BLaER1 treated with 17β-estradiol and CSF1 and Interleukin-3, amounts not matched to agents 10 nM and 100 nM (cell line): ENCODE measurements around the gene CERS1.

Source experiments
- H3K27ac ChIP-seq, 11 experiments: shearing (Covaris generic); formaldehyde crosslinking; 2 replicates each; pipeline ENCODE4 v1.8.1; 2022
- H3K27me3 ChIP-seq, 11 experiments: shearing (Covaris generic); formaldehyde crosslinking; 2 replicates each; pipeline ENCODE4 v1.8.1; 2022
- H3K36me3 ChIP-seq, 11 experiments: shearing (Covaris generic); formaldehyde crosslinking; 2 replicates each; pipeline ENCODE4 v1.8.1; 2022
- H3K4me1 ChIP-seq, 10 experiments: shearing (Covaris generic); formaldehyde crosslinking; 2 replicates each; pipeline ENCODE4 v1.8.1; 2022
- H3K4me2 ChIP-seq, 11 experiments: shearing (Covaris generic); formaldehyde crosslinking; 2 replicates each; pipeline ENCODE4 v1.8.1; 2022
- H3K4me3 ChIP-seq, 10 experiments: shearing (Covaris generic); formaldehyde crosslinking; 2 replicates each; pipeline ENCODE4 v1.8.1; 2022
- H3K9ac ChIP-seq, 11 experiments: shearing (Covaris generic); formaldehyde crosslinking; 2 replicates each; pipeline ENCODE4 v1.8.1; 2022
- H3K9me3 ChIP-seq, 11 experiments: shearing (Covaris generic); formaldehyde crosslinking; replicated peaks in 1 of 11; 2 replicates each; pipeline ENCODE4 v1.8.1; 2022
- H4K20me1 ChIP-seq, 11 experiments: shearing (Covaris generic); formaldehyde crosslinking; 2 replicates each; pipeline ENCODE4 v1.8.1; 2022
- Cebpa-rat ChIP-seq, 11 experiments: shearing (Covaris generic); IDR thresholded peaks; 2 replicates each; pipeline ENCODE4 v1.8.1; 2022

The CERS1 gene

GRCh38 chr19:18895824-18896341 lies at the start of gene CERS1:
Gene CERS1, minus strand, starts transcription at chr19:18896158. Its CDS starts 86 bp downstream, at chr19:18896072.
- Histone ChIP-seq H3K4me2 (peak within 1 kb of the TSS; percentile 65 to 81 (median 74)), H3K36me3 (peaks cover 19 to 26% (median 21%) of the 10 kb centered on the region in 11 experiments), H3K27ac (no peak within 1 kb of the TSS), H3K27me3 (peaks cover 57 to 76% (median 71%) of the 10 kb centered on the region in 11 experiments), H3K4me3 (peak within 1 kb of the TSS; percentile 21 to 57 (median 43); a peak in 17 of 20 replicates), H3K9me3 (no peaks in the 10 kb centered on the region), H3K9ac (0 out of 22 replicates have a peak within 1 kb of the TSS, but pooled peaks of 2 of the 11 experiments have one; percentile 6 to 39), H4K20me1 (peaks cover 10 to 74% (median 56%) of the 10 kb centered on the region in 11 experiments; a peak in 19 of 22 replicates), H3K4me1 (peaks cover 17 to 37% (median 29%) of the 10 kb centered on the region in 10 experiments; a peak in 18 of 20 replicates)
- no peak for TF ChIP-seq Cebpa-rat (IDR thresholded peaks at IDR 0.05)

GRCh38 chr19:18945297-18945696 lies 49.3 kb upstream of the CERS1 start:
- no peak for TF ChIP-seq Cebpa-rat (IDR thresholded peaks at IDR 0.05)
- H3K4me3 ChIP-seq: no peak overlapping the region
- no peak overlapping the region for H3K27ac ChIP-seq
- H3K9me3 ChIP-seq: no peaks in the 10 kb centered on the region
- H4K20me1 ChIP-seq: no peaks in the 10 kb centered on the region; a peak in 1 of 22 replicates
- H3K27me3 ChIP-seq: no peaks in the 10 kb centered on the region
- peaks cover 0 to 48% (median 0%) of the 10 kb centered on the region in 11 experiments; a peak in 7 of 22 replicates for H3K36me3 ChIP-seq
- H3K4me1 ChIP-seq: peaks cover 6 to 42% (median 9%) of the 10 kb centered on the region in 10 experiments
- no peak overlapping the region for H3K9ac ChIP-seq
- no peak overlapping the region for H3K4me2 ChIP-seq

- H3K9ac ChIP-seq: 0 out of 22 replicates have a peak overlapping the region, but pooled peaks of 1 of the 11 experiments have one; percentile 1
- no peak overlapping the region for H3K4me3 ChIP-seq
- H3K9me3 ChIP-seq: no peaks in the 10 kb centered on the region
- peaks cover 0 to 42% (median 5%) of the 10 kb centered on the region in 11 experiments; a peak in 12 of 22 replicates for H3K36me3 ChIP-seq
- peaks cover 0 to 13% (median 10%) of the 10 kb centered on the region in 11 experiments; a peak in 12 of 22 replicates for H4K20me1 ChIP-seq
- no peak overlapping the region for H3K4me2 ChIP-seq
- no peak overlapping the region for H3K27ac ChIP-seq
- H3K27me3 ChIP-seq: no peaks in the 10 kb centered on the region
- peaks cover 17 to 39% (median 22%) of the 10 kb centered on the region in 10 experiments for H3K4me1 ChIP-seq
- no peak for TF ChIP-seq Cebpa-rat (IDR thresholded peaks at IDR 0.05)
These were observed 47.5 kb upstream of the CERS1 start for GRCh38 chr19:18943465-18943864.

GRCh38 chr19:18942692-18943091 lies 46.7 kb upstream of the CERS1 start:
- Histone ChIP-seq H3K4me2 (peak overlapping the region in 2 of 11 experiments; percentile 91 to 94; a peak in 3 of 22 replicates), H4K20me1 (peaks cover 0 to 19% (median 14%) of the 10 kb centered on the region in 11 experiments; a peak in 12 of 22 replicates), H3K9ac (no peak overlapping the region), H3K4me1 (peaks cover 17 to 45% (median 22%) of the 10 kb centered on the region in 10 experiments), H3K27me3 (no peaks in the 10 kb centered on the region), H3K27ac (no peak overlapping the region), H3K36me3 (peaks cover 7 to 45% (median 13%) of the 10 kb centered on the region in 11 experiments; a peak in 21 of 22 replicates), H3K4me3 (no peak overlapping the region), H3K9me3 (no peaks in the 10 kb centered on the region)
- no peak for TF ChIP-seq Cebpa-rat (IDR thresholded peaks at IDR 0.05)

GRCh38 chr19:18941628-18942354 lies 45.8 kb upstream of the CERS1 start:
- no peak for TF ChIP-seq Cebpa-rat (IDR thresholded peaks at IDR 0.05)
- Histone ChIP-seq H3K4me2 (peak overlapping the region; percentile 43 to 94 (median 67); a peak in 21 of 22 replicates), H3K9me3 (no peaks in the 10 kb centered on the region), H3K36me3 (peaks cover 11 to 43% (median 19%) of the 10 kb centered on the region in 11 experiments; a peak in 21 of 22 replicates), H3K4me3 (peak overlapping the region in 5 of 10 experiments; percentile 40 to 63 (median 51); a peak in 11 of 20 replicates), H3K4me1 (peaks cover 17 to 45% (median 22%) of the 10 kb centered on the region in 10 experiments), H4K20me1 (peaks cover 0 to 23% (median 17%) of the 10 kb centered on the region in 11 experiments; a peak in 12 of 22 replicates), H3K27ac (peak overlapping the region; percentile 16 to 68 (median 54); a peak in 16 of 22 replicates), H3K27me3 (no peaks in the 10 kb centered on the region), H3K9ac (peak overlapping the region in 8 of 11 experiments; percentile 36 to 71 (median 55); a peak in 14 of 22 replicates)

GRCh38 chr19:18940769-18941627 lies 45.0 kb upstream of the CERS1 start, which contains the start of gene HOMER3:
Gene HOMER3, minus strand, starts transcription at chr19:18941217. Its CDS starts 2,235 bp downstream, at chr19:18938982.
- Histone ChIP-seq H3K4me2 (peak within 1 kb of the TSS; percentile 89 to 99 (median 95)), H3K9ac (peak within 1 kb of the TSS; percentile 92 to 98 (median 96)), H3K4me3 (peak within 1 kb of the TSS; percentile 76 to 99 (median 92)), H3K9me3 (no peaks in the 10 kb centered on the region), H3K4me1 (peaks cover 17 to 45% (median 22%) of the 10 kb centered on the region in 10 experiments), H3K36me3 (peaks cover 19 to 43% (median 27%) of the 10 kb centered on the region in 11 experiments), H4K20me1 (peaks cover 0 to 29% (median 17%) of the 10 kb centered on the region in 11 experiments; a peak in 13 of 22 replicates), H3K27ac (peak within 1 kb of the TSS; percentile 89 to 97 (median 93)), H3K27me3 (no peaks in the 10 kb centered on the region)
- no peak for TF ChIP-seq Cebpa-rat (IDR thresholded peaks at IDR 0.05)

- H3K4me1 ChIP-seq: peaks cover 17 to 45% (median 22%) of the 10 kb centered on the region in 10 experiments
- peak overlapping the region; percentile 76 to 99 (median 92) for H3K4me3 ChIP-seq
- no peaks in the 10 kb centered on the region for H3K27me3 ChIP-seq
- peaks cover 0 to 34% (median 18%) of the 10 kb centered on the region in 11 experiments; a peak in 13 of 22 replicates for H4K20me1 ChIP-seq
- H3K9me3 ChIP-seq: no peaks in the 10 kb centered on the region
- peaks cover 27 to 46% (median 36%) of the 10 kb centered on the region in 11 experiments for H3K36me3 ChIP-seq
- peak overlapping the region; percentile 89 to 97 (median 93) for H3K27ac ChIP-seq
- no peak for TF ChIP-seq Cebpa-rat (IDR thresholded peaks at IDR 0.05)
- peak overlapping the region; percentile 92 to 98 (median 96) for H3K9ac ChIP-seq
- peak overlapping the region; percentile 89 to 99 (median 95) for H3K4me2 ChIP-seq
These were observed 44.2 kb upstream of the CERS1 start for GRCh38 chr19:18939922-18940768.
